ENCODE data around the gene STPG1.

The STPG1 gene

DNA sequence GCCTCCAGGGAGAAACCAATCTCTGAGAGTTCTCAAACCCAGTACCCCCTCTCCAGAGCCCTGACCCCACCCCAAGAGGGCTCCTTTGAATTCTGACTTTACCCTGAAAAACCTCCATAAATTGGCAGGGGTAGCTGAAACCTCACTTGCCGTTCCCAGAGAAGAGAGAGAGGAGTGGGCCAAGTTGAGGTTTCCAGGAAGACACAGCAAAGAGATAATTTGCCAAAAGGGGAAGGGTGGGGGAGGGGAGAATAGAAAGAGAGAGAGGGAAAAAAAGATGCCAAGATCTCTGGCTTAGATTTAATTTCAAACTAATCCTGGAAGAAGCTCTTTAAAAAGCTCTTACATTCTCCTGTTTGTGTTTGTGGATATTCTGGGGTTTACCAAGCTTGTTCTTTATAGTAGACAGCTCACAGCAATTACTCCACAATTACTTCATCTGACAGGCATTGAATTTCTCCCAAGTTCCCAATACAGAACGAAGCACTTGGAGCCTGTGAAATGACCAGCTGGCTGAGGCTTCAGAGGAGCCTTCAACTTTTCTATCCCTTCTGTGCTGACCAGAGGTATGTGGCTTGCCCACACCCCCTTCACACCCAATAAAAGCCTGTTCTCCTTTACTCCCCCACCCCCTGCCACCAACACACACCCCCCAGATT lies 95.5 kb downstream of the STPG1 start:
- no peak for DNase-seq (ENCODE audit: low read depth)

DNA sequence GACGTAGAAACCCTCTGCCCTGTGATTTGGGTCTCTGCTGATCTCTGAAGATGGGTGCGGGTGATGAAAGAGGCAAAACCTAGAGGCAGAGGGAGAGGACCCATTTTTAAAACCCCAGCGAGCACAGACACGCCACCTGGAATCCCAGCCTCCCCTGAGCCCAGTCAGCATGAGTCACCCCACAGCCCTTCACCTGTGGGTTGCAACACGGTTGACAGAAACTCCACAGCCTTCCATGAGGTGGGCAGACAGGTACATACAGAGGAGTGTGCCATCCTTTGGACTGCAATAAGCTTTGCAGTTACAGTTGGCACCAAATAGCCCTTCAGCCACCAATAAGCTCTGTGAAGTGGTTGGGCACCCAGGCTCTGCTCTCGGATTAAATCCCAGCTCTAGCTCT lies 96.5 kb downstream of the STPG1 start:
- DNase-seq (ENCODE audit: low read depth) = no peak

- DNase-seq (ENCODE audit: low read depth) = no peak
Measured at GRCh38 chr1:24316645-24317044, 96.9 kb downstream of the STPG1 start.

- DNase-seq (ENCODE audit: low read depth) = no peak
Measured at GRCh38 chr1:24315391-24315790, 98.2 kb downstream of the STPG1 start.

GRCh38 chr1:24311741-24312140 lies 101.8 kb downstream of the STPG1 start:
- no peak for DNase-seq (ENCODE audit: low read depth)

DNA sequence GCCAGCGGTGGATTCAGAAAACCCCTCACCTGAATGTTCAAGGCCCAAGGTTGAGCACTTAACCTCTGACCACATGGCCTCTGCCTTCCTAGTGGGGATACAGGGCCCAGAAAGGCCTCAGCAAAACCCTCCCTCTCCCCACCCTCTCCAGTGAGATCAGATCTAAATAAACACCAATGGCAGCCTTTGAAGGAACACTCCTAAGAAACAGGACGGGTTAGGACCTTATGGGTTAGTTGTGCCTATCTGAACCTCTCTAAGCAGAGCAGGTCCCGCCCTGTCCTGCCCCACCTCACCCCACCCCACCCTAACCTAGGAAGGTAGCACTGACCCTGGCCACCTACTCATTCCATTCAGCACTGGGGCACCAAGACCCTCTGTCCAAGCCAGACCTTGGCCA lies 102.3 kb downstream of the STPG1 start:
- DNase-seq (ENCODE audit: low read depth) = no peak

- DNase-seq (ENCODE audit: low read depth) = no peak
Measured at GRCh38 chr1:24309762-24310485, 103.7 kb downstream of the STPG1 start.

- no peak for DNase-seq (ENCODE audit: low read depth)
Measured at GRCh38 chr1:24308365-24309015, 105.1 kb downstream of the STPG1 start.
